Stimulated activated naive CD8-positive, alpha-beta T cell treated with anti-CD3 and anti-CD28 coated beads, Interleukin-15, Interleukin-2, amounts not matched to agents 100 ng/mL and 50 ng/mL, for 24 hours (primary cell): ENCODE data around the gene TPPP3.

Experiments used
- H3K27ac Mint-ChIP-seq: one replicate; pipeline ENCODE4 v1.8.0; 2021; ENCODE audit warnings: mild to moderate bottlenecking, mixed read lengths
- H3K27me3 Mint-ChIP-seq: one replicate; pipeline ENCODE4 v1.8.0; 2021; ENCODE audit warnings: mixed read lengths
- H3K36me3 Mint-ChIP-seq: one replicate; pipeline ENCODE4 v1.8.0; 2021; ENCODE audit warnings: low read depth, mixed read lengths
- H3K4me1 Mint-ChIP-seq: one replicate; pipeline ENCODE4 v1.8.0; 2021; ENCODE audit warnings: low read depth, mixed read lengths
- H3K4me3 Mint-ChIP-seq: one replicate; pipeline ENCODE4 v1.8.0; 2021; ENCODE audit warnings: mild to moderate bottlenecking, mixed read lengths
- H3K9me3 Mint-ChIP-seq: one replicate; pipeline ENCODE4 v1.8.0; 2021; ENCODE audit warnings: mixed read lengths

The TPPP3 gene

GRCh38 chr16:67430504-67430976 is 37.2 kb upstream of the TPPP3 start:
- Mint-ChIP-seq H3K27ac (peak overlapping the region; percentile 58), H3K4me1 (peaks cover 4% of the 10 kb centered on the region), H3K4me3 (peak overlapping the region; percentile 78), H3K9me3 (no peaks in the 10 kb centered on the region), H3K36me3 (no peaks in the 10 kb centered on the region), H3K27me3 (peaks cover 40% of the 10 kb centered on the region)

GRCh38 chr16:67429799-67430503 is 36.7 kb upstream of the TPPP3 start:
- H3K9me3 Mint-ChIP-seq: no peaks in the 10 kb centered on the region
- H3K36me3 Mint-ChIP-seq: no peaks in the 10 kb centered on the region
- H3K4me3 Mint-ChIP-seq: peak overlapping the region; percentile 78
- peaks cover 4% of the 10 kb centered on the region for H3K4me1 Mint-ChIP-seq
- H3K27ac Mint-ChIP-seq: peak overlapping the region; percentile 58
- H3K27me3 Mint-ChIP-seq: peaks cover 45% of the 10 kb centered on the region

DNA sequence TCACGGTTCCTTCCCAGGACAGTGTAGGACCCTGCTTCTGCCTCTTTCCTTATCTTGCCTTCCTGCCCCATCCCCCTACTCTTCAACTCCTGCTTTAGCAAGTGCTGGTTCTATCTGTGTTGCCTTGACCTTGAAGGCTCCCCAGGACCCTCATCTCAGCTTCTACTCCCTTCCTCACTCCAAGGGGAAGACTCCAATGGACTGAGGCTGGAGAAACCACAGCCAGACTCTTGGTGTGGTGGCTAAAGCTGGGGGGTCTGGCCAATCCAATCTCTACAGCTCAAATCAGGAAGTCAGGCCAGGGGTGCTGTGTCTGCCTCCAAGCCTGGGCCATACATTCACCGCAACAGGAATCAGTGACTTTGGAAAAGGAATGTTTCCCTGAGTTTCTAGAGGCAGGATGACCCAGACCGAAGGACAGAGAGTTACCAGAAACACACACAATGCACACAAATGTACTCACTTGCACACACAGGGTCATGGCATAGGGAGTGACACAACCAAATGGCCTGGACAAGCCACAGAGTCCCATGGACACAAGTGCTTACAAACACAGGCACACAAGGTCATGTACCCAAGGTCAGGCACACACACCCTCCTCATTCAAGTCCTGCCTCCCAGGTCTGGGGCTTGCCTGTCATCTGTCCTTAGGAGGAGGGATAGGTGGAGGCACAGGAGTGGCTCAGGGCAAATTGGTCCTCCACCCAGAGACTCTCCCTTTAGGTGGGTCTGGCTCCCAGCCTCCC is 35.9 kb upstream of the TPPP3 start:
- Mint-ChIP-seq H3K4me1 (peaks cover 4% of the 10 kb centered on the region), H3K36me3 (no peaks in the 10 kb centered on the region), H3K9me3 (no peaks in the 10 kb centered on the region), H3K27ac (no peak overlapping the region), H3K27me3 (peaks cover 47% of the 10 kb centered on the region), H3K4me3 (peak overlapping the region; percentile 32)

GRCh38 chr16:67428146-67428731 is 34.9 kb upstream of the TPPP3 start:
- H3K9me3 Mint-ChIP-seq: no peaks in the 10 kb centered on the region

DNA sequence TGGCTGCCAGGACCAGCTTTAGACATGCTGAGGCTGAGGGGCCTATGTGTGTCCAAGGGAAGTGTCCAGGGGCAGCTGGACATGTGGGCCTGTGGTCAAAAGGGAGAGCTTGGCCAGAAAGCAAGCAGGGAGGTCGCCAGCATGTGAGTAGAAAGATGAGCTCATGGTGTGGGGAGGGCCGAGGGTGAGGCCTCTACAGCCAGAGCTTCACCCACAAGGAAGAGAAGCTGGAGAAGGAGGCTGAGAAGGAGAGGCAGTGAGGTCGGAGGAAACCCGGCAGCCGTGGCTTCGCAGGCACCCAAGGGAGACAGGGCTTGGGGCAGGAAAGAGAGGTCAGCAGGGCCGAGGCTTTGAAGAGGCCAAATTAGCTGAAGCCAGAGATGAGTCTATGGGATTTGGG is 33.7 kb upstream of the TPPP3 start:
- Mint-ChIP-seq H3K27ac (no peak overlapping the region), H3K9me3 (no peaks in the 10 kb centered on the region), H3K4me3 (no peak overlapping the region), H3K4me1 (peaks cover 4% of the 10 kb centered on the region), H3K27me3 (peaks cover 48% of the 10 kb centered on the region), H3K36me3 (no peaks in the 10 kb centered on the region)

More at GRCh38 chr16:67428146-67428731, 34.9 kb upstream of the TPPP3 start:
- H3K27me3 Mint-ChIP-seq: peaks cover 54% of the 10 kb centered on the region
- H3K27ac Mint-ChIP-seq: no peak overlapping the region
- H3K4me3 Mint-ChIP-seq: no peak overlapping the region
- H3K4me1 Mint-ChIP-seq: peaks cover 4% of the 10 kb centered on the region
- no peaks in the 10 kb centered on the region for H3K36me3 Mint-ChIP-seq

DNA sequence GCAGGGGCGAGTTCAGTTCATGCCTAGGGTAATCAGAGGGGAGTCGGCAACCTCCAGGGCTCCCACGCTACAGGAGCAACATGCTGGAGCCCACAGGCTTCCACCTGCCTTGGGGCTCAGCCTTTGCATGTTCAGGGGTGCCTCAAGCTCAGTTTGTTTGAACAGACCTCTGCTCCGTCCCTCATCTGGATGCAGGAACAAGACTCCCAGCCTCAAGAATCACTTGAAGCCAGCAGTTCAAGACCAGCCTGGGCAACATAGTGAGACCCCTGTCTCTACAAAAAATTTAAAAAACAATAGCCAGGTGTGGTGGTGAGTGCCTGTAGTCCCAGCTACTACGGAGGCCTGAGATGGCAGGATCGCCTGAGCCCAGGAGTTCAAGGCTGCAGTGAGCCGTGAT is 32.7 kb upstream of the TPPP3 start:
- Mint-ChIP-seq H3K27me3 (peaks cover 42% of the 10 kb centered on the region), H3K4me3 (no peak overlapping the region), H3K9me3 (no peaks in the 10 kb centered on the region), H3K27ac (no peak overlapping the region), H3K4me1 (peaks cover 4% of the 10 kb centered on the region), H3K36me3 (no peaks in the 10 kb centered on the region)

DNA sequence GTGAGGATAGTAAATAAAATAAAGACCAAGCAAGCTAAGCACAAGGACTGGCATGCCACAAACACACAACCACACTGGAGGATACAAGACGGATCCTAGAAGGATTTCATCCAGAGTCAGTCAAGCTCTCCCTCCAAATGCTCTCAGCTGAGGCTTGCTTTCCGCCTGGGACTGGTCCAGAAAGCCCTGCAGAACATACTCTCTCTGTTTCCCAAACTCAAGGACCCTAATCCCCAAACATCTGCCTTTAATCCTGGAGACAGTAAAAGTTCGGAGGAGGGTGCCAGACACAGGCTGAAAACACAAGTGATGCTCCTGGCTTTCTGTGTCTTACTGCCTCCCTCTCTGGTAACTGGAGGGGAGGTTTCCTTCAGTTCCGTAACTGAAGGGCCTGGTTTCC is 32.3 kb upstream of the TPPP3 start:
- no peak overlapping the region for H3K4me3 Mint-ChIP-seq
- no peak overlapping the region for H3K27ac Mint-ChIP-seq
- H3K4me1 Mint-ChIP-seq: peaks cover 4% of the 10 kb centered on the region
- H3K9me3 Mint-ChIP-seq: no peaks in the 10 kb centered on the region
- peaks cover 42% of the 10 kb centered on the region for H3K27me3 Mint-ChIP-seq
- H3K36me3 Mint-ChIP-seq: no peaks in the 10 kb centered on the region

DNA sequence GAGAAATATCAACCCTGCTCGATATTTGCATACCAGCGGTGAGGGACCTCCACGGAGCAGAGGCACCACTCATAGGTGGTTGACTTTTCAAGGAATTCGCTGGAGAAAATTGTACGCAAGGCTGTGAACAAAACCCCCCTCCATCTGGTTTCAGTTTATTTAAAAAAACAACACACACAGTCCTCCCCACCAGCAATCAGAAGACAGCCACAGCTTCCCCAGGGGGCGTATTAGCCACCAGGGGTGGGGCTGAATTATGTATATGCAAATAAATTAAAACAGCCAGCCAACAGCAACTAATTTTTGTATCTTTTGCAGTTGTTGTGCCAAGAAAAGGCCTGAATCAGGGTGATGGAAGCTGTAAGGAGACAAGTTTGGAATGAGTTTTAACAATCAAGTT is 31.8 kb upstream of the TPPP3 start:
- Mint-ChIP-seq H3K4me1 (peaks cover under 1% of the 10 kb centered on the region), H3K4me3 (no peak overlapping the region), H3K27ac (no peak overlapping the region), H3K9me3 (no peaks in the 10 kb centered on the region), H3K27me3 (peaks cover 39% of the 10 kb centered on the region), H3K36me3 (no peaks in the 10 kb centered on the region)

- H3K27me3 Mint-ChIP-seq: peaks cover 39% of the 10 kb centered on the region
- H3K4me3 Mint-ChIP-seq: no peak overlapping the region
- no peak overlapping the region for H3K27ac Mint-ChIP-seq
- H3K4me1 Mint-ChIP-seq: no peaks in the 10 kb centered on the region
- H3K9me3 Mint-ChIP-seq: no peaks in the 10 kb centered on the region
- no peaks in the 10 kb centered on the region for H3K36me3 Mint-ChIP-seq
These were observed 30.9 kb upstream of the TPPP3 start for GRCh38 chr16:67424261-67424615.

GRCh38 chr16:67423611-67424260 is 30.4 kb upstream of the TPPP3 start:
- no peak overlapping the region for H3K4me3 Mint-ChIP-seq
- no peaks in the 10 kb centered on the region for H3K9me3 Mint-ChIP-seq
- H3K4me1 Mint-ChIP-seq: no peaks in the 10 kb centered on the region
- no peaks in the 10 kb centered on the region for H3K36me3 Mint-ChIP-seq
- no peak overlapping the region for H3K27ac Mint-ChIP-seq
- H3K27me3 Mint-ChIP-seq: peaks cover 35% of the 10 kb centered on the region

- Mint-ChIP-seq H3K27me3 (peaks cover 31% of the 10 kb centered on the region), H3K9me3 (no peaks in the 10 kb centered on the region), H3K27ac (no peak overlapping the region), H3K36me3 (no peaks in the 10 kb centered on the region), H3K4me1 (no peaks in the 10 kb centered on the region), H3K4me3 (no peak overlapping the region)
These were observed 29.7 kb upstream of the TPPP3 start for GRCh38 chr16:67423015-67423414.

- no peaks in the 10 kb centered on the region for H3K36me3 Mint-ChIP-seq
- H3K4me3 Mint-ChIP-seq: no peak overlapping the region
- peaks cover 5% of the 10 kb centered on the region for H3K4me1 Mint-ChIP-seq
- H3K27ac Mint-ChIP-seq: no peak overlapping the region
- H3K27me3 Mint-ChIP-seq: peaks cover 30% of the 10 kb centered on the region
- H3K9me3 Mint-ChIP-seq: no peaks in the 10 kb centered on the region
These were observed 27.7 kb upstream of the TPPP3 start for GRCh38 chr16:67421030-67421429.

DNA sequence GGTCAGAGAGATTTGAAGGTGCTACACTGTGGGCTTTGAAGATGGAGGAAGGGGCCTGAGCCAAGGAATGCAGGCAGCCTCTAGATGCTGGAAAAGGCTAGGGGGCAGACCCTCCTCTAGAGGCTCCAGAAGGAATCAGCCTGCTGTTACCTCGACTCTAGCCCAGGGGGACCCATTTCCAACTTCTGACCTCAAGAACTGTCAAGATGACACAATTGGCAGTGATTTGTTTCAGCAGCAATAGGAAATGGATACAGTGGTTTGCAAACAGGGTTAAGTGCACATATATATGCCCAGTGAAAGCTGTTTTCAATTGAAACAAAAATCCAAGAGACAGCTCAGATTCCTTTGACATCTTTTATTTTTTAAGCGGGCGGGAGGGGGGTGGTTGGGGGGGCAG is 26.6 kb upstream of the TPPP3 start:
- no peak overlapping the region for H3K27ac Mint-ChIP-seq
- H3K4me3 Mint-ChIP-seq: no peak overlapping the region
- H3K27me3 Mint-ChIP-seq: peaks cover 29% of the 10 kb centered on the region
- H3K4me1 Mint-ChIP-seq: peaks cover 9% of the 10 kb centered on the region
- H3K9me3 Mint-ChIP-seq: no peaks in the 10 kb centered on the region
- H3K36me3 Mint-ChIP-seq: no peaks in the 10 kb centered on the region

- Mint-ChIP-seq H3K27me3 (peaks cover 29% of the 10 kb centered on the region), H3K36me3 (no peaks in the 10 kb centered on the region), H3K4me1 (peaks cover 9% of the 10 kb centered on the region), H3K4me3 (no peak overlapping the region), H3K27ac (no peak overlapping the region), H3K9me3 (no peaks in the 10 kb centered on the region)
These were observed 26.2 kb upstream of the TPPP3 start for GRCh38 chr16:67419502-67419901.
